Left renal pelvis (tissue), 4 donors: ENCODE data around the gene DENND1B. TPM values are rescaled to one million over a fixed set of nuclear protein-coding genes. Genes with fewer than 3 reads are reported as not detected.
"Not testable (repeated sequence)": the region's sequence is repeated elsewhere in the genome, so short reads cannot be mapped to it uniquely, and the experiment has no call there.

Experiments used
- DNase-seq, 4 donors: peaks; one replicate each; pipeline ENCODE4 v3.0.0-alpha.2; 2013; ENCODE audit warnings: low read depth in 4 of 4, low spot score in 3 of 4
- polyA plus RNA-seq, 4 donors: library from polyadenylated mRNA; unstranded; fragments of 120-200 nt; gene quantifications; one replicate each; pipeline ENCODE4 v1.2.1, GENCODE V29; 2013; ENCODE audit not compliant: insufficient read length in 4 of 4

DENND1B gene
- polyA plus RNA-seq, 4 donors, result 9.0 to 15.6 (median 12.5) TPM

- DNase-seq, result no peak
Measured at GRCh38 chr1:197787056-197787455, 11.8 kb upstream of the DENND1B start.

DNA sequence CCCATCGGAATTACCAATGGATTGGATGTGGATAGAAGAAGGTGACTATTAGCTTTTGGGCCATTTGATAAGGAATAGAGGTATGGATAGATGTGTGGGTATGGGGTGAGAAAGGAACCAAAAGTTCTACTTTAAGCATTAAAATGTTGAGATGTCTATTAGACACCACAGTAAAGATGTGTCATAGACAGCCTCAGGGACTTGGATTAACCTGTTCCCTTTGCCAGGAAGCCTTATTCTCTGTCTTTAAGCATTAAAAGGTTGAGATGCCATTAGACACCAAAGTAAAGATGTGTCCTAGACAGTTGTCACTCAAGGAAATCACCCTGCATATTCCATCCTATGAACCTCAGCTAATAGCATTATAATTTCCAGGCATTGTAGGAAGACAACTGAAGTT, 11.0 kb upstream of the DENND1B start:
- DNase-seq, result no peak

DNA sequence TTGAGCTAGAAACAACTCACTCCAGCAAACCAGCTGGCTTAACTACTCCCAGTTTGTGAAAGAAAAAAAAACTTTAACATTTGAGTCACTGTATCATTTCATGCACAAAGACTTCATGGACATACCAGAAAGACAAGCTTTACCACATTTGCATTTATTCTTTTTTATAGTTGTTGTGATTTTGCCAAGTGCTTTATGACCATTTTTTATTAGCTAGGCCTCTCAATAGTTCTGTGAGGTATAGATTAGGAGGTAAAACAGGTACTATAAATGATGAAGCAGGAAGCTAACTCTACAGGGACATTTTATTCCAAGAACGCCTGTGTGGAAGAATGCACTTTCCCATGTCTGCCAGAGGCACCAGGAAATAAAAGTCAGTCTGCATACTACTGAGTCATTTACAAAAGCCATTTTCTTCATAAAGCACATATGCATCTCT, 8.2 kb upstream of the DENND1B start:
- no peak for DNase-seq

DNA sequence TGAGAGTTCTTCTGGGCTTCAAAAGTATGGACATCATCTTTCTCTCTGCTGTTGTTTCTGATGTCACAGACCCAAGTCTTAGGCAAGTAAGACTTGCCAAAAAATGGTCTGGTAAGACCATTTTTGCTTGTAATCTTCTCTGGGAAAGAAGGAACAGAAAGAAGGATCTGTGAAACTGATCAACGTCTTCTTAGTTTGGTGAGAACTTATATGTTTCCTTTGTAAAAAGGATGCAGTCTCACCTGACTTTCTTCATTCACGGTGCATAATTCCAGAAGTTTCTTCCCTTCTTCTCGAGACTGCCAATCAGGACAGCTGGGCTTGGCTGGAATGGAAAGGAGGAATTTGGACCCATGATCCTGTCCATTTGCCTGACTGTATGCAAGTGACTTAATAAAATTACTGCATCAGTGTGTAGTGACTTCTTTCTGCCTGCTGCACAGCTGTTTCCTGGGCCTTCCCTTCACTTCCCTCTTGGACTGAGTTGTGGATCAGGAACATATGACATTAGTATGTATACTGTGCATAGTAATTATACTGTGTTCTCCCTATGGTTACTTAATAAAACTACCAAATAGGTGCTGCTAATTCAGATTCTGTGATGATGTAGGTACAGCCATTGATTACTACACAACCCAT, 7.6 kb upstream of the DENND1B start:
- no peak for DNase-seq

GRCh38 chr1:197781968-197782721, 6.9 kb upstream of the DENND1B start:
- DNase-seq, result no peak

DNA sequence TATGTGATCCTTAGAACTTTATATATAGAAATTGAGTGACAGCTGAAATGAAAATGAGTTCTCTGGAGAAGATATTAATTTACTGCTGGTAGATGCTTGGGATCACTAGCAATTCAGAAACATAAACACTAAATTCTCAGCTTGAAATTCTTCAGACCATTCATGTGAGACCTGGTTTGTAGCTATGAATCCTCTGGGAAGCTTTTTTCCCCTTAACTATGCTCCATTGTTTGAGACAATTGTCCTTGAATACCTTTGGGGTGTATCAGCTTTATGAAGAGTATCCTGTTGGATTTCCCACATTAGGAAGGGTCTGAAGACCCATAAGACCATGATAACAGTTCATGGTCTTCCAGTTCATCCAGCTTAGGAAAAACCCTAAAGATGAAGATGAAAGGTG, 4.6 kb upstream of the DENND1B start:
- DNase-seq, result no peak

GRCh38 chr1:197778366-197778945, 3.2 kb upstream of the DENND1B start:
- DNase-seq, result no peak

GRCh38 chr1:197776351-197777105, 1.2 kb upstream of the DENND1B start:
- DNase-seq, result no peak

- peak; percentile 18 to 36 (median 30) for DNase-seq
Measured at GRCh38 chr1:197774466-197775281, 606 bp downstream of the DENND1B start.

DNA sequence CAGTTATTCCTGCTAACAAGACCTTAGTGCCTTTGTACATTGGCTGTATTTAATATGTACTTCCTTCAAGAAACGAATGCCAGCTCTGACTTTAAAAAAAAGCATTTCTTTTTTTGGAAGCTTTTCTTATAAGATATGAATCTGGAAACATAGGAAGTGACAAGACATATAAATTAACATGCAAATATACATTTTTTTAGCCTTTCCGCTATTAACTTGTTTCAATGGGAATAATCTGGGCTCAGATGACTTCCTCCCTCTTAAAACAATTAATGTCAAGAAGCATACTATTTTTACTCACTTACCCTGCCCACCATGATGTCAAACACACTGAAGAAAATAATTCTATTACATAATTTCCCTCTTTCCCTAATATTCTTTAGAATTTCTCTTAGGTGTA, 1.4 kb downstream of the DENND1B start:
- no peak for DNase-seq

DNA sequence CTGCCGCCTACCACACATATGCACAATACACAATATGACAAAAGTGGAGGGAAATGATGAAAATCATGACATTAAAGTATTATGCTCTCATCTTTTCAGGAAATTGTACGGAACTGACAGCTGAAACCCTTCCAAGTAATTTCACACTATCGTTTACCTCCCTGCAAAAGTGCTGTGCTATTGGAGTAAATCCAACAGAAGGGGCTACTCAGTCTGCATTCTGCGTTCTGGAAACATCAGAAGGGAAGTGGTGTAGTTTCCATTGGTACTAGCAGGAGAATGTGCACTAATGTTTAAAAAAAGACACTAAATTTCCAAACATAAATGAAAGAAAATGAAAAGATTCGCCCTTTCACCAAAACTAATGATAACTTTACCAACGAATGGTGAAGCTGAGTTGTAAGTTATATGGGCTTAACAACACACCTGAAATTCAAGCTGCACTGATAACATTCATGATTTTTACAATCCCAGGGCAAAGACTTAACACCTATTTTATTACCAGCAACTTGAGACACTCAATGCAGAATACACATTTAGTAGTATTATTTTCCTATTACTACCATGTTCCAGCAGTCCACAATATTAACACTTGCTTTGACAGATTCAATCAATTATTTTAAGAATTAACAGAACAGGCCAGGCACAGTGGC, 3.2 kb downstream of the DENND1B start:
- DNase-seq, result no peak

DNA sequence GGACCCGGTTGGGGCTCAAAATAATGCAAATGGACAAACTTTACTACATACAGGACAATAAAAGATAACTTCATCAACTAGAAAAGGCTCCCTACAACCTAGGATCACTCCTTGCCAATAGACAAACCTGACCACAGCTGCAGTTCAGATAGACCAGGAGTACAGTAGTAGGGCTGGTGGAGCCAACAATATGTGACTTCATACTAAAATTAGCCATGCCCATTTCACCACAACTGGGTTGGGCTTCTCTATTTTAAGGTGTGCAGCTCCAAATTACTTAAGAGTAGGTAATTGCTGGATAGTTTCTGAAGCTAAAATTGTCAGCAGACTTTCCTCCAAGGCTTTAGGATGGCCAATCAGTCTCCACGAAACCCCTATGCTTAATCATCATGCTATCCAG, 3.9 kb downstream of the DENND1B start:
- DNase-seq, result no peak

DNA sequence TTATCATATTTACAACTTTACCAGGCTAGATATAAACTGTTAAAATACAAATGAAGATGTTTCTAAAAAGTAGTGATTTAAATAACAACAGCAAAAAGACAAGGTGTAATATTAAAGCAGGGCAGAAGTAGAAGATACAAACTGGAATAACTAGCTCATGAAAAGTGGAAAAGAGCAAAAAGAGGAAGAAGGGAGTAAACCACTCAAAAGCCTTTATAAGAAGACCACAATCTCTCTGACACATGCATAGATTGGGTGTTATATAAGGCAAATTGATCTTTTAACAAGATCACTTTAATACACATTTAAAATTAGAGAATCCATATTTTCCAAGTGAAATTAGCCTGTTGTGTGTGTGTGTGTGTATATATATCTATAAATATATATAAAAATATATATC, 5.0 kb downstream of the DENND1B start:
- no peak for DNase-seq

DNA sequence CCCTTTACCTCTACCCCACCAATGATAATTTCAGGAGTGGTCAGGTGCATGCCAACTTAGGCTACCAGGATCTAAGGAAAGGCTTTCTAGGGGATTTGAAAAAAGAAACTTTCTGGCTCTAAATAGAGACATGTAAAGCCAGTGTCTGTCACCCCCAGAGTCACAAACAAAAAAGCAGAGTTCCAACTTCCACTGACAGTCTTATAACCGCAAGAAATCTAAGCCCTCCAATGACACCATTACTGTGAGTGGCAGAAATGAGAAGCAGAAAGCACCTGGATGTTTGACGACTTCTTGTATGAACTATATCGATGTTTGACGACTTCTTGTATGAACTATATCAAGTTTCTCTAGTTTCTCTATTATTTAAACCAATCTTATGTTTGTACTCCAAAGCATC, 6.0 kb downstream of the DENND1B start:
- no peak for DNase-seq

DNA sequence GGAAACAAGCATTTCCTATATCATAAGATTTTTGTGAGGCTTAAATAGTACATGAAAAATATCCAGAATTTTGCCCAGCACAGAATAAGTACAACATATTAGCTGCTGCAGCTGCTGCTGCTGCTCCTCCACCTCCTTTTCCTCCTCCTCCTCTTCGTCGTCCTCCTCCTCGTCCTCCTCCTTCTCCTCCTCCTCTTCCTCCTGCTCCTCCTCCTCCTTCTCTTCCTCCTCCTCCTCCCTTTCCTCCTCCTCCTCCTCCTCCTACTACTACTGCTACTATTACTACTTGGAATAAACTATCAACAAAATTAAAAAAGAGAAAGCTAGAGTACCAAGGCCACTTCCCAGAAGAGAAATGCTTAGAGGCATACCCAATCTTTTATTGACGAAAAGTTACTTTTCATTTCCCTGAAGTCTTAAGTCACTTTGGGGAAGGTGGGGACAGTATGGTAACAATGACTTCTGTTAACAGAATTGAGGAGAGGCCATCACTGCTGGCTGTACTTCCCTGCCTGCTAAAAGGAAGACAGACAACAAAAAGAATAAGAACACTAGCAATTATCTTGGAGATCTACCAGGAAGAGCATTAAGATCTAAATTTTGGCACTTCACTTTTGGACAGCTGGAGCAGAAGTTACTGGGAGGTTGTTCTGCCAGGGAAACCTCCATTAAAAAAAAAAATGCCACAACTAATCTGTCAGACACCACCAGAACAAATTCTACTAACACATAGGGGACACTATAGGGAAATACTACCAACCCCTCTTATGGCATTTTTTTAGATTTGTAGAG, 7.1 kb downstream of the DENND1B start:
- DNase-seq, result no peak

- DNase-seq, result no peak
Measured at GRCh38 chr1:197763769-197764168, 11.5 kb downstream of the DENND1B start.

DNA sequence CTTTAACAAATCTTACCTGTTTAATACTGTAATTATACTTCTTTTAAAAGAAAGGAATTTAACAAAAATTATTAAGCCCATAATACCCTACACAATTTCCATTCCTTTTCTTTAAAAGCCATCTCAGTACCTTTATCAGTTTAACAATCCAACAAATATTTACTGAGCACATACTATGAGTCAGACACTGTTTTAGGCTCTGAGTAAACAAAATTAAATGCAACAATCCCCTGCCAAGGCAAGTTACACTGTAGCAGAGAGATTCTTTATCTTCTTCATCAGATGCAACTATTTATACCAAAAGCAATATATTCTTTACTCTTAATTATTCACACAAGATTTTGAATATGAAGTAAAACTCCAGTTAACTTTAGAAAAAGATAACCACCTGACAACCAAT, 12.0 kb downstream of the DENND1B start:
- no peak for DNase-seq

DNA sequence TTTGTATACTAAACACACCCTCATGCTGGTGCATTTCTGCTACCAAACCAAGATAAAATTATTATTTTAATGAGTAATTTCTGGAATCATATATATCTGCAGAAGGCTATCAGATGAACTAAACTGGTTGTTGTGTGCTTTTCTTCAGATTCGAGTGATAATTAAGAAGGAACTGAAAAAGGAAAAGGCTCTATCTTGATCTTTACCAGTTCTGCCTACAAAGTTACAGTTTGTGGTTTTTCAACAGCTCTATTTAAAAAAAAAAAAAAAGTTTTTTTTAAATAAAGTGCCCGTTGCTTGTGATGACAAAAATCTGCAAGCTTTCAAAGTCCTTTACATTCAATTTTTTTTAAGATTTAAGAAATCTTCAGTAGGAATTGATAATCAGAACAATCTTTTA, 13.6 kb downstream of the DENND1B start:
- no peak for DNase-seq

GRCh38 chr1:197755553-197755952, 19.7 kb downstream of the DENND1B start:
- DNase-seq, result not testable (repeated sequence)
